ENCODE data around the gene SPSB4. TPM values are rescaled to one million over a fixed set of nuclear protein-coding genes. Genes with fewer than 3 reads are reported as not detected.

SPSB4 gene
- polyA plus RNA-seq, 4 donors, result 0.27 to 0.56 TPM; not detected in 2

DNA sequence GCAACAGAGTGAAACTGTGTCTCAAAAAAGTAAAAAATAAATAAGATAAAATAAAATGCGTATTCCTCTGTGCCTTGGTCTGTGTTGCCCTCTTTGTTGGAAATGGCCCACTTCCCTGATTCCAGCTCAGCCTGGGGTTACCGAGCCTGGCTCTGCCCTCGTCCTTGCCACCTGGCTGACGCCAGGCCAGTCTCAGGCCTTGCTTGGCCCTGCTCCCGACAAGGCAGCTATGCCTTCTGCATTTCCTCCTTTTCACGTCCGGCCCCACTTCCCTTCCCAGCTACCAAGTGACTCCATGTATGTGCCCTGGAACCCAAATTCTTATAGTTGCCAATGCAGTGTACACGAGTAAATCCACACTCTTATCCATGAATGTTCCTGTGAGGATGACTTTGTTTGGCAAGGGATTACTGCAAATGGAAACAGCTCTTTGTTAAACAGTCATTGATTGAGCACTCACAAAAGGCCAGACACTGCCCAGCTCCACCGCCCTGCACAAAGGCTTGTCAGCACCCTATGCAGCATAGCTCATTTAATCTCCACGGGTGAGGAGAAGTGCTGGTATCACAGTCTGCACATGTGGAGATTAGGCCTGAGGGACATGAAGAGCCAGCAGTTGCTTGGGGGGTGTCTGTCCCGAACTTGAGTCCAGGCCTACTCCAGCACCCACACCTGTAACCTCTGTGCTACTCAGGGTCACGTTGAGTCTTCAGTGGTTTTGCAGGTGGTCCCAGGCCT is 25.1 kb downstream of the SPSB4 start:
- DNase-seq (no peak), FAIRE-seq (no peak)
- H3K4me1 ChIP-seq (ENCODE audit: control insufficient read depth in 3 of 3, insufficient read depth in 2 of 3, low read depth in 1 of 3, low read length in 2 of 3), result peaks cover 0 to 11% (median 0%) of the 10 kb centered on the region in 3 donors
- H3K27ac ChIP-seq (ENCODE audit: low read depth in 1 of 3, low read length in 2 of 3), result peak overlapping the region in 1 of 3 donors; percentile 46
- H3K27me3 ChIP-seq (ENCODE audit: control insufficient read depth in 3 of 3, insufficient read depth in 3 of 3, low read length in 3 of 3), result no peaks in the 10 kb centered on the region
- WGBS, 3 donors, result 71 to 80% (median 77%) methylated on average over 12 of the region's 12 CpGs
- no peaks in the 10 kb centered on the region for H3K36me3 ChIP-seq (ENCODE audit: control insufficient read depth in 3 of 3, insufficient read depth in 2 of 3, low read depth in 1 of 3, low read length in 3 of 3)
- no peak overlapping the region for H3K4me3 ChIP-seq (ENCODE audit: low read depth in 1 of 3, low read length in 3 of 3)
- H3K9me3 ChIP-seq (ENCODE audit: control insufficient read depth in 2 of 2, insufficient read depth in 1 of 2, low read depth in 1 of 2, low read length in 1 of 2), result no peaks in the 10 kb centered on the region

DNA sequence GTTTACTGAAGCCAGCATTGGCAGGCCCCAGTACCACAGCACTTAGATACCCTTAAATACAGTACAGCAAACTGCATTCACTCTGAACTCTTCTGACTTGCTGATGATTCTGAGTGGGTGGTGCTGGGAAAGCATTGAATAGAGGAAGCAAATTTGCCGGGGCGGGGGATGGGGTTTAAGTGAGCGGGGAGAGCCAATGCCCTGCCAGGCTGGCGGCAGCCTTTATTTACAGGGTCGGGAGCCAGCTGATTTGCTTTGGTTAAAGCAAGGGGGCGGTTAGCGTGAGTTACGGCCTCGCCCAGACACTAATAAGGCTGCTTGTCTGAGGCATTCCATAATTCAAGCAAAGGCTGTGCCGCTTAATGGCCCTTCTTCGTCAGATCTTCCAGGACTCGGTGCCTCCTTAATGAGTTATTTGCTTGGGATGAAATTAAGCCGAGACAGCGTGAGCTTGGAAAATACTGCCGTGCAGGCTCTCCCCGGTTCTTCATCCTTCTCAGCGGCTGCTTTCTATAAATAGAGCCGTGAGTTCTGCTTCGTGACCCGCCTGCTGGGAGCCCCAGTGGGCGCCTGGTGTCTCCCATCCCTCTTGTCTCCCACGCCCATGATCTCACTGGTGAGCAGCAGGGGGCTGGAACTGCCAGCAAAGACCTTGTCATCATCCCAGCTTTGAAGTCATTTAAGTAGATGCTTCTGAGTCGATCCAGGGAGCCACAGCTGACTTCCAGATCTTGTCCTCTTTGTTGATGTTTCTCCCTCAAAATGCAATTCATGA is 25.8 kb downstream of the SPSB4 start:
- DNase-seq (peak in 1 of 2 donors; percentile 40), FAIRE-seq (no peak)
- 19 to 36% (median 25%) methylated on average over 23 of the region's 23 CpGs for WGBS, 3 donors
- H3K4me1 ChIP-seq (ENCODE audit: control insufficient read depth in 3 of 3, insufficient read depth in 2 of 3, low read depth in 1 of 3, low read length in 2 of 3), result peaks cover 0 to 11% (median 0%) of the 10 kb centered on the region in 3 donors
- no peak overlapping the region for H3K4me3 ChIP-seq (ENCODE audit: low read depth in 1 of 3, low read length in 3 of 3)
- no peaks in the 10 kb centered on the region for H3K9me3 ChIP-seq (ENCODE audit: control insufficient read depth in 2 of 2, insufficient read depth in 1 of 2, low read depth in 1 of 2, low read length in 1 of 2)
- no peaks in the 10 kb centered on the region for H3K27me3 ChIP-seq (ENCODE audit: control insufficient read depth in 3 of 3, insufficient read depth in 3 of 3, low read length in 3 of 3)
- no peaks in the 10 kb centered on the region for H3K36me3 ChIP-seq (ENCODE audit: control insufficient read depth in 3 of 3, insufficient read depth in 2 of 3, low read depth in 1 of 3, low read length in 3 of 3)
- peak overlapping the region in 1 of 3 donors; percentile 46 for H3K27ac ChIP-seq (ENCODE audit: low read depth in 1 of 3, low read length in 2 of 3)

GRCh38 chr3:141077631-141078030 is 26.5 kb downstream of the SPSB4 start:
- 82 to 84% (median 83%) methylated on average over 6 of the region's 6 CpGs for WGBS, 3 donors
- Histone ChIP-seq H3K27ac (ENCODE audit: low read depth in 1 of 3, low read length in 2 of 3) (peak overlapping the region in 1 of 3 donors; percentile 46), H3K9me3 (ENCODE audit: control insufficient read depth in 2 of 2, insufficient read depth in 1 of 2, low read depth in 1 of 2, low read length in 1 of 2) (no peaks in the 10 kb centered on the region), H3K36me3 (ENCODE audit: control insufficient read depth in 3 of 3, insufficient read depth in 2 of 3, low read depth in 1 of 3, low read length in 3 of 3) (no peaks in the 10 kb centered on the region), H3K4me3 (ENCODE audit: low read depth in 1 of 3, low read length in 3 of 3) (no peak overlapping the region), H3K27me3 (ENCODE audit: control insufficient read depth in 3 of 3, insufficient read depth in 3 of 3, low read length in 3 of 3) (no peaks in the 10 kb centered on the region), H3K4me1 (ENCODE audit: control insufficient read depth in 3 of 3, insufficient read depth in 2 of 3, low read depth in 1 of 3, low read length in 2 of 3) (peaks cover 0 to 11% (median 0%) of the 10 kb centered on the region in 3 donors)
- FAIRE-seq (no peak), DNase-seq (no peak)

GRCh38 chr3:141078200-141078599 is 27.1 kb downstream of the SPSB4 start:
- Histone ChIP-seq H3K4me1 (ENCODE audit: control insufficient read depth in 3 of 3, insufficient read depth in 2 of 3, low read depth in 1 of 3, low read length in 2 of 3) (peaks cover 0 to 11% (median 0%) of the 10 kb centered on the region in 3 donors), H3K27ac (ENCODE audit: low read depth in 1 of 3, low read length in 2 of 3) (no peak overlapping the region), H3K4me3 (ENCODE audit: low read depth in 1 of 3, low read length in 3 of 3) (no peak overlapping the region), H3K36me3 (ENCODE audit: control insufficient read depth in 3 of 3, insufficient read depth in 2 of 3, low read depth in 1 of 3, low read length in 3 of 3) (no peaks in the 10 kb centered on the region), H3K27me3 (ENCODE audit: control insufficient read depth in 3 of 3, insufficient read depth in 3 of 3, low read length in 3 of 3) (no peaks in the 10 kb centered on the region), H3K9me3 (ENCODE audit: control insufficient read depth in 2 of 2, insufficient read depth in 1 of 2, low read depth in 1 of 2, low read length in 1 of 2) (no peaks in the 10 kb centered on the region)
- DNase-seq (peak in 1 of 2 donors; percentile 16), FAIRE-seq (no peak)
- WGBS, 3 donors, result 50 to 72% (median 55%) methylated on average over 3 of the region's 3 CpGs

- DNase-seq (no peak), FAIRE-seq (no peak)
- 64 to 86% (median 67%) methylated on average over 3 of the region's 3 CpGs for WGBS, 3 donors
- Histone ChIP-seq H3K27me3 (ENCODE audit: control insufficient read depth in 3 of 3, insufficient read depth in 3 of 3, low read length in 3 of 3) (no peaks in the 10 kb centered on the region), H3K9me3 (ENCODE audit: control insufficient read depth in 2 of 2, insufficient read depth in 1 of 2, low read depth in 1 of 2, low read length in 1 of 2) (peaks cover 0 to 2% of the 10 kb centered on the region in 2 donors), H3K4me3 (ENCODE audit: low read depth in 1 of 3, low read length in 3 of 3) (no peak overlapping the region), H3K27ac (ENCODE audit: low read depth in 1 of 3, low read length in 2 of 3) (no peak overlapping the region), H3K36me3 (ENCODE audit: control insufficient read depth in 3 of 3, insufficient read depth in 2 of 3, low read depth in 1 of 3, low read length in 3 of 3) (no peaks in the 10 kb centered on the region), H3K4me1 (ENCODE audit: control insufficient read depth in 3 of 3, insufficient read depth in 2 of 3, low read depth in 1 of 3, low read length in 2 of 3) (peaks cover 0 to 19% (median 0%) of the 10 kb centered on the region in 3 donors)
Observed at GRCh38 chr3:141080431-141080830, 29.3 kb downstream of the SPSB4 start.

DNA sequence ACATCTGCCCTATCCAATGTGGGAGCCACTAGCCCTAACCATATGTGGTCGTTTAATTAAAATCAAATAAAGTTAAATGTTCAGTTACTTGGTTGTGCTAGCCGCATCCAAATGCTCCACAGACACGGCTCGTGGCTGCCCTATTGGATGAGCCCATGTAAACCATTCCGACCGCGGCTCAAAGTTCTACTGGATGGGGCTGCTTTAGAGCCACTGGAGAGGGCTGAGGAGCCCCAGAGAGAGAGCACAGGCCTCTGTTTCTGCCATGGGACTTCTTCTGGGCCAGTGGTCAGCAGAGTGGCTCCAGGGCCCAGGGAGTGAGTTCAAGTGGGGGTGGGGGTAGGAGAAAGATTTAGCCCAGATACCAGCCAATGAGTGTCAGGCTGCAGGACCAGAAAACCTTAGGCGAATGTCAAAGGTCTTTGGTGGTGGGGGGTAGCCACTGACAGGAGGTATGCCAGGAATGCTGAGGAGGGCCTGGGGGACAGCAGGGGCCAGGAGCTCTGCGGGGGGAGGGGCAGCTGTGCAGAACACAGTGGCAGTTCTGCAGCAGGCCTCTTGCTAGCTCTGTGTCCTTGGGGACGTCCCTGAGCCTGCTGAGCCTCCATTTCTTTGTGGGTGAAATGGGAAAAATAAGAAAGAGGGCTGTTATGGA is 30.1 kb downstream of the SPSB4 start:
- peaks cover 0 to 2% of the 10 kb centered on the region in 2 donors for H3K9me3 ChIP-seq (ENCODE audit: control insufficient read depth in 2 of 2, insufficient read depth in 1 of 2, low read depth in 1 of 2, low read length in 1 of 2)
- H3K4me1 ChIP-seq (ENCODE audit: control insufficient read depth in 3 of 3, insufficient read depth in 2 of 3, low read depth in 1 of 3, low read length in 2 of 3), result peaks cover 0 to 19% (median 0%) of the 10 kb centered on the region in 3 donors
- no peak overlapping the region for H3K4me3 ChIP-seq (ENCODE audit: low read depth in 1 of 3, low read length in 3 of 3)
- 80 to 84% (median 82%) methylated on average over 10 of the region's 10 CpGs for WGBS, 3 donors
- FAIRE-seq, result no peak
- no peak for DNase-seq
- H3K36me3 ChIP-seq (ENCODE audit: control insufficient read depth in 3 of 3, insufficient read depth in 2 of 3, low read depth in 1 of 3, low read length in 3 of 3), result no peaks in the 10 kb centered on the region
- H3K27me3 ChIP-seq (ENCODE audit: control insufficient read depth in 3 of 3, insufficient read depth in 3 of 3, low read length in 3 of 3), result no peaks in the 10 kb centered on the region
- no peak overlapping the region for H3K27ac ChIP-seq (ENCODE audit: low read depth in 1 of 3, low read length in 2 of 3)

DNA sequence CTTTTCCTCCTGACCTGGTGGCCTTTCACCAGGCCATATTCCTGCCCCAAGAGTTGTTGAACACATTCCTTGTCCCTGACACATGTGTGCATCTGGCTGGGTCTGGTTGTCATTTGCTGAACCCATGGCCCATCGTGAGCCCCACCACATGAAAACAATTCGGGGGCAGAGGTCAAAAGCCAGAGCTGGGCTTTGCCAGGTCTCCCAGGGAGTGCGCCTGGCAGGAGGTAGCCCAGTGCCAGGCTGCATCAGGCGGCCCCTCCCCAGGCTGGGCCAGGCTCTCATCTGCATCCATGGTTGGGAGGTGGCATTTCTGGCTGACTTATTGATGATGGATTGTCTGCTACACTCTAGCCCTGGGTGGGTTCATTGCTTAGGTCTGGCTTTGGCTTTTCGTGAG is 30.9 kb downstream of the SPSB4 start:
- no peaks in the 10 kb centered on the region for H3K36me3 ChIP-seq (ENCODE audit: control insufficient read depth in 3 of 3, insufficient read depth in 2 of 3, low read depth in 1 of 3, low read length in 3 of 3)
- 62 to 83% (median 71%) methylated on average over 5 of the region's 5 CpGs for WGBS, 3 donors
- no peak for FAIRE-seq
- H3K27me3 ChIP-seq (ENCODE audit: control insufficient read depth in 3 of 3, insufficient read depth in 3 of 3, low read length in 3 of 3), result no peaks in the 10 kb centered on the region
- H3K9me3 ChIP-seq (ENCODE audit: control insufficient read depth in 2 of 2, insufficient read depth in 1 of 2, low read depth in 1 of 2, low read length in 1 of 2), result peaks cover 0 to 2% of the 10 kb centered on the region in 2 donors
- H3K4me3 ChIP-seq (ENCODE audit: low read depth in 1 of 3, low read length in 3 of 3), result no peak overlapping the region
- DNase-seq, result no peak
- H3K27ac ChIP-seq (ENCODE audit: low read depth in 1 of 3, low read length in 2 of 3), result no peak overlapping the region
- peaks cover 0 to 13% (median 0%) of the 10 kb centered on the region in 3 donors for H3K4me1 ChIP-seq (ENCODE audit: control insufficient read depth in 3 of 3, insufficient read depth in 2 of 3, low read depth in 1 of 3, low read length in 2 of 3)

DNA sequence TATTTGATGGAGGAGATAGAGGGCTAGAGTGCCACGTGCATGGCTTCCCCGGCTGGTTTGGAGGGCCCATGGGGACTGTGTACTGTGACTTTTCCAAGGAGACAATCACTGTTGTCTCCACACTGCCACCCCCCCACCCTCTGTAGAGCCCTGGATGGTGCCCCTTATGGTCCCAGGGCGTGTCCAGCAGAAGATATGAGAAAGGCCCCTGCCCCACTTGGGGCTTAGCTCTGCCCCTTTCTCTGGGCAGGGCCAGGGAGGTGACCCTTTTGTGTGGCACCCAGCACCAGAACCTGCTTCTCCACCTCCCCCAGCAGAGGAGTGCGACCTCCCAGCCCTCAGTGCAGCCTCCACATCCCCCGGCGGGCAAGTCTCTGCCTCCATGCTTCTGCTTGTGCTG is 32.1 kb downstream of the SPSB4 start:
- Histone ChIP-seq H3K4me1 (ENCODE audit: control insufficient read depth in 3 of 3, insufficient read depth in 2 of 3, low read depth in 1 of 3, low read length in 2 of 3) (peaks cover 0 to 8% (median 0%) of the 10 kb centered on the region in 3 donors), H3K9me3 (ENCODE audit: control insufficient read depth in 2 of 2, insufficient read depth in 1 of 2, low read depth in 1 of 2, low read length in 1 of 2) (peaks cover 0 to 2% of the 10 kb centered on the region in 2 donors), H3K27ac (ENCODE audit: low read depth in 1 of 3, low read length in 2 of 3) (no peak overlapping the region), H3K27me3 (ENCODE audit: control insufficient read depth in 3 of 3, insufficient read depth in 3 of 3, low read length in 3 of 3) (no peaks in the 10 kb centered on the region), H3K36me3 (ENCODE audit: control insufficient read depth in 3 of 3, insufficient read depth in 2 of 3, low read depth in 1 of 3, low read length in 3 of 3) (no peaks in the 10 kb centered on the region), H3K4me3 (ENCODE audit: low read depth in 1 of 3, low read length in 3 of 3) (no peak overlapping the region)
- FAIRE-seq (no peak), DNase-seq (no peak)
- 79 to 87% (median 85%) methylated on average over 6 of the region's 6 CpGs for WGBS, 3 donors

All from small intestine (tissue), 7 donors.